HG03066 (cell line): ENCODE results near the gene C1QTNF8.

ENCODE experiments used
- ATAC-seq: cut with Tn5 transposase; IDR thresholded peaks from one replicate; pipeline ENCODE4 v1.9.1; 2021; ENCODE audit warnings: low read depth; ENCODE audit not compliant: unreplicated experiment

C1QTNF8 gene

GRCh38 chr16:1096169-1097082 is at the start of gene C1QTNF8:
Gene C1QTNF8 (minus strand): TSS chr16:1096244. CDS start chr16:1094922, 1,322 bp downstream.
- no peak for ATAC-seq

GRCh38 chr16:1145383-1146100 is 49.5 kb upstream of the C1QTNF8 start:
- no peak for ATAC-seq

- no peak for ATAC-seq
Observed at GRCh38 chr16:1144476-1145382, 48.7 kb upstream of the C1QTNF8 start.

GRCh38 chr16:1143761-1144450 is 47.9 kb upstream of the C1QTNF8 start:
- ATAC-seq, result no peak

GRCh38 chr16:1142911-1143310 is 46.9 kb upstream of the C1QTNF8 start:
- ATAC-seq, result no peak

GRCh38 chr16:1141716-1142115 is 45.7 kb upstream of the C1QTNF8 start:
- ATAC-seq, result no peak

GRCh38 chr16:1141191-1141590 is 45.1 kb upstream of the C1QTNF8 start:
- ATAC-seq, result no peak

- ATAC-seq, result no peak
Observed at GRCh38 chr16:1140582-1141162, 44.6 kb upstream of the C1QTNF8 start.

GRCh38 chr16:1137604-1138003 is 41.6 kb upstream of the C1QTNF8 start:
- ATAC-seq, result no peak

- ATAC-seq, result no peak
Observed at GRCh38 chr16:1135459-1135825, 39.4 kb upstream of the C1QTNF8 start.

- no peak for ATAC-seq
Observed at GRCh38 chr16:1134776-1135458, 38.9 kb upstream of the C1QTNF8 start.

- ATAC-seq, result no peak
Observed at GRCh38 chr16:1133810-1134520, 37.9 kb upstream of the C1QTNF8 start.

- no peak for ATAC-seq
Observed at GRCh38 chr16:1133271-1133670, 37.2 kb upstream of the C1QTNF8 start.

GRCh38 chr16:1132431-1132830 is 36.4 kb upstream of the C1QTNF8 start:
- ATAC-seq, result no peak

- ATAC-seq, result no peak
Observed at GRCh38 chr16:1131378-1131994, 35.4 kb upstream of the C1QTNF8 start.

- no peak for ATAC-seq
Observed at GRCh38 chr16:1130382-1130781, 34.3 kb upstream of the C1QTNF8 start.

- no peak for ATAC-seq
Observed at GRCh38 chr16:1129106-1129960, 33.3 kb upstream of the C1QTNF8 start.
